ENCODE results near the gene TIGD7.
A peak's percentile ranks its signal among the peaks of the same experiment; 100 is the strongest.

TIGD7 gene

GRCh38 chr16:3305109-3306068 lies at the start of gene TIGD7, which contains the start of gene ZNF75A:
TSS of gene TIGD7 (minus strand) at chr16:3305430. CDS start at chr16:3300614, 4,816 bp downstream.
TSS of gene ZNF75A (plus strand) at chr16:3305497. CDS start at chr16:3308429, 2,932 bp downstream.
- DNase-seq (ENCODE audit: low read depth in 1 of 2, low spot score in 1 of 2): peak; percentile 62 to 71

GRCh38 chr16:3349175-3349574 lies 43.9 kb upstream of the TIGD7 start:
- DNase-seq (ENCODE audit: low read depth in 1 of 2, low spot score in 1 of 2): no peak

- no peak for DNase-seq (ENCODE audit: low read depth in 1 of 2, low spot score in 1 of 2)
These were observed 43.4 kb upstream of the TIGD7 start for GRCh38 chr16:3348547-3349167.

- DNase-seq (ENCODE audit: low read depth in 1 of 2, low spot score in 1 of 2): no peak
These were observed 42.4 kb upstream of the TIGD7 start for GRCh38 chr16:3347586-3347985.

GRCh38 chr16:3346041-3346440 lies 40.8 kb upstream of the TIGD7 start:
- no peak for DNase-seq (ENCODE audit: low read depth in 1 of 2, low spot score in 1 of 2)

- DNase-seq (ENCODE audit: low read depth in 1 of 2, low spot score in 1 of 2): no peak
These were observed 23.4 kb upstream of the TIGD7 start for GRCh38 chr16:3328643-3329042.

GRCh38 chr16:3328104-3328503 lies 22.9 kb upstream of the TIGD7 start:
- DNase-seq (ENCODE audit: low read depth in 1 of 2, low spot score in 1 of 2): no peak

- DNase-seq (ENCODE audit: low read depth in 1 of 2, low spot score in 1 of 2): no peak
These were observed 22.3 kb upstream of the TIGD7 start for GRCh38 chr16:3327514-3327913.

- DNase-seq (ENCODE audit: low read depth in 1 of 2, low spot score in 1 of 2): no peak
These were observed 16.6 kb upstream of the TIGD7 start for GRCh38 chr16:3321816-3322215.

- no peak for DNase-seq (ENCODE audit: low read depth in 1 of 2, low spot score in 1 of 2)
These were observed 12.2 kb upstream of the TIGD7 start for GRCh38 chr16:3317315-3317999.

- no peak for DNase-seq (ENCODE audit: low read depth in 1 of 2, low spot score in 1 of 2)
These were observed 6.3 kb upstream of the TIGD7 start for GRCh38 chr16:3311496-3311895.

- DNase-seq (ENCODE audit: low read depth in 1 of 2, low spot score in 1 of 2): no peak
These were observed 848 bp upstream of the TIGD7 start for GRCh38 chr16:3306078-3306477.

- no peak for DNase-seq (ENCODE audit: low read depth in 1 of 2, low spot score in 1 of 2)
These were observed 860 bp downstream of the TIGD7 start for GRCh38 chr16:3304370-3304769.

- no peak for DNase-seq (ENCODE audit: low read depth in 1 of 2, low spot score in 1 of 2)
These were observed 9.4 kb downstream of the TIGD7 start for GRCh38 chr16:3295783-3296182.

GRCh38 chr16:3295209-3295608 lies 10.0 kb downstream of the TIGD7 start:
- DNase-seq (ENCODE audit: low read depth in 1 of 2, low spot score in 1 of 2): no peak

- no peak for DNase-seq (ENCODE audit: low read depth in 1 of 2, low spot score in 1 of 2)
These were observed 12.6 kb downstream of the TIGD7 start for GRCh38 chr16:3292604-3293003.

- DNase-seq (ENCODE audit: low read depth in 1 of 2, low spot score in 1 of 2): no peak
These were observed 15.1 kb downstream of the TIGD7 start for GRCh38 chr16:3289998-3290673.

GRCh38 chr16:3285131-3285530 lies 20.1 kb downstream of the TIGD7 start:
- DNase-seq (ENCODE audit: low read depth in 1 of 2, low spot score in 1 of 2): no peak

- no peak for DNase-seq (ENCODE audit: low read depth in 1 of 2, low spot score in 1 of 2)
These were observed 21.4 kb downstream of the TIGD7 start for GRCh38 chr16:3283543-3284447.
